HuH-7.5 (cell line): Measurements from ENCODE around the gene CELSR3.

Experiments
- DNase-seq: peaks from one replicate; pipeline ENCODE4 v3.0.0; 2011; ENCODE audit warnings: low spot score

Gene CELSR3

DNA sequence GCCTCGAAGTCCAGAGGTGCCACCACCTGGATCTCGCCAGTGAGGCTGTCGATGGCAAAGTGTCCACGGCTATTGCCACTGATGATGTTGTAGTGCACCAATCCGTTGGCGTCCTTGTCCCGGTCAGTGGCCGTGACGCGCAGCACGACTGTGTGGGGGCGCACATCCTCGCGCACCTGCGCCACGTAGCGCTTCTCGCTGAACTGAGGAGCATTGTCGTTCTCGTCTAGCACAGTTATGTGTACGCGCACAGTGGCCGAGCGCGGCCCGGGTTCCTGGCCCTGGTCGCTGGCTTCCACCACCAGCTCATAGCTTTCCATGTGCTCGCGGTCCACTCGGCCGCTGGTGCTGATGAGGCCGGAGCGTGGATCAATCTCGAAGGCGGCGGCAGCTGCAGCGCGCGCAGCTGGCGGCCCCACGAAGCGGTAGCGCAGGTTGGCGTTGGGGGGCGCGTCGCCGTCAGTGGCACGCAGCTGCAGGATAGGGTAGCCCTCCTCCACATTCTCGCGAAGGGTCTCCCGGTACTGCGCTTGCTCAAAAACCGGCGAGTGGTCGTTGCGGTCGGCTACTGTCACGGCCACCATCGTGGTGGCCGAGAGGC, 1.8 kb downstream of the CELSR3 start:
- DNase-seq: no peak

DNA sequence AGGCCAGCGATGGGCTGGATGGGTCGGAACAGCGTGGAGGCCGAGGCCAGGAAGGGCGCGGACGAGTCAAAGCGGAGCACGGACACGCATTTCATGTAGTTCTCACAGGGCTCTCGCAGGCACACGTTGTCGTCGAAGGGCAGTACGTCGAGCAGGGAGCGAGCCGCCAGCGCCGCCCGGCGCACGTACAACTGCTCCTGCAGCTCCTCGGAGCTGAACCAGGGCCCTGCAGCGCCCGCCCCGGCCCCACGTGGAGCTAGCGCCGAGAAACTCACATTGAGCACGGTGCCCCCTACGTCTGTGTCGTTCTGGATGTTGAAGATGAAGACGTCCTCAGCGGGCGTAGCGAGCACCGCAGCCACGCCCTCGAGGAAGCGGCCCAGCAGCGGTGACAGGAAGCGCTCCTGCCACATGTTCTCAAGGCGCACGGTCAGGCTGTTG, 5.8 kb downstream of the CELSR3 start:
- DNase-seq: no peak

DNA sequence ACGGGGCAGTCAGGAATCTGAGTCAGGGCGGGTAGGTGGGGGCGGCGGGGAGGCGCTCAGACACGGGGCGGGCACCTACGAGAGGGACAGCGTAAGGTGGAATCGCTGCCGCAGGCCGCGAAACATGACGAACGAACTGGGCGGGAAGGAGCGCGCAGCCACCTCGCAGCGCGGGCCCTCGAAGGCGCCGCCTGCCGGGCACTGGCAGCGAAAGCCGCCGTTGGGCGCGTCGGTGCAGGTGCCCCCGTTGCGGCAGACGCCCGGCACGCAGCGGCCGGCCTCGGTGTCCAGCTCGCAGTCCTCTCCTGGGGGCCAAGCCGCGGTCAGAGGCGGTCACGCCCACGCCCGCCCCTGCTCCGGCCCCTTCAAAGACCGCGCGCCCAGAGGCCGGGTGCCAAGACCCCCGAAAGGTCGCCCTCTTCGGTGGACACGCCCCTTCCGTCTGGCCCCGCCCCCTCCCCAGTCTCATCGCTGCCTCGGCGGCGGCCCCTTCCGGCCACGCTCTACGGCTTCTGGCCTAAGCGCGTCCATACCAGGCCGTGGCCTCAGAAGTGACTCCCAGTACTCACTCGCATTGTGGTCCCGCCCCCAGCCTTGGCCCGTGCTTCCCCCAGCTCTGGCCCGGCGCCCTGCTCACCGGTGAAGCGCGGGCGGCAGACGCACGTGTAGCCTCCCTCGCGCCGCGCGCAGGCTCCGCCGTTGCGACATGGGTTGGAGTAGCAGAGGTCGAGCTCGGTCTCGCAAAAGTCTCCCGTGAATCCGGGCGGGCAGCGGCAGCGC, 6.4 kb downstream of the CELSR3 start:
- DNase-seq: peak; percentile 98

DNA sequence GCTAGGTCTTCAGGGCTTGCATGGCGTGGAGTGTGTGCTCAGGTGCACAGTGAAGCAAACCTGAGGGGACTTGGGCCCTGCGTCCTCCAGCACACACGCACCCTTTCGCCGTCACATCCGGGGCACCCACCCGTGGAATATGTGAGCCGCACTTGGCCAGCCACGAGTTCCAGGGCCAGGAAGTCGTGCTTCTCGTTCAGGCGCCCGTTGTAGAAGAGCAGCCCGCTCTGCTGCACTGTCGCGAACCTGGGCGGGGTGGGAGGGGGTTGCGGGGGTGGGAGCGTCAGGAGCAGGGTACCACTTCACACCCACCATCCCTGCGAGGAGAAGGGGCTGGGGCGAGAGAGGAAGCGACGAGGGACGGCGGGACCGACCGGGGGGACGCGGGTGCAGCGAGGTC, 7.1 kb downstream of the CELSR3 start:
- no peak for DNase-seq

DNA sequence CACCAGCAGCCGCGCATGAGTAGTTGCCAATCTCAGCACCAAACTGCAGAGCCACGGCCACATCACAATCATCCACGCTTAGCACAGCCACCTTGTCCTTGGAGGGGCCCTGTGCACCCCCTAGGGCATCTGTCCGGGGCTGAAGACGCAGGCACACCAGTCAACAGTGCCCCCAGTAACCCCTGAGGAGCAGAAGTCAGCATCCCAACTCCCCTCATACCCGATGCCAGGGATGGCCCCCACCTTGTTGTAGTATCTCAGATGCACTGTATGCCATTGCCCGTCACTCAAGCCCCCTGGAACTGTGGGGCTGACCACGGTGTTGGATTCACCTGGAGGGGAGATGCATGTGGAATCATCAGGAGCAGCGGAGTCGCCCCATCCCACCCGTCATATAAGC, 7.6 kb downstream of the CELSR3 start:
- DNase-seq: no peak

DNA sequence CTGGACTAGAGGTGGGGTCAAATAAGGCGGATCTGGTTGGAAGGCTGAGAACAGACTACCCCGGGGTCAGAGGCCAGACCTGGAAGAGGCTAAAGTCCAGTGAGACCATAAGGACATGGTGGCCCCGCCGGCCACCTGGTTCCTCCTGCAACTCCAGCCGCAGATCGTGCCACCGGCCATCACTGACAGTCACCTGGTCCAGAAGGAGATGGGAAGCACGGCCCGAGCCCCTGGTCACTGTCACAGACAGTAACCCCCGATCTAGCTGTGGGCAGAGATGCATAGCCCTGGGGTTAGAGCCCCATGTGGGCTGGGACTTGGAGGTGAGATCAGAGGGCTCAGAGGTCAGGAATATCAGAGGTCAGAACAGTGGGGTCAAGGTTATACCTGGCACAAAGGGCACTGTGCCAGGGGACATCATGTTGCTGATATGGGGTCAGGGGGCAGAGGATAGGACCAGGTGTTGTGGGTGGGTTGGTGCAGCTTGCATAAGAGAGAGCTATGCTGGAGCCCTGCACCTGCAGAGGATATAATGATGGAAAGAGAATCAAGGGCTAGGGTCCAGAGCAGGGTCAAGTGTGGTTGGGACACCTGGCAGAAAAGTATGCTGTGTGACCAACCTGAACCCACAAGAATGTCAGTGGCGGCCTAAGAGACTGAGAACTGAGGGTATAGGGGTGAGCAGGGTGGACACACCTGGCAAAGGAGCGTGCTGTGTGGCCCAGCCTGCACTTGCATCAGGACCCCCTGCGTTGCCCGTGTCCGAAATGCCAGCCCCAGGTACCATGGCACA, 9.6 kb downstream of the CELSR3 start:
- no peak for DNase-seq

DNA sequence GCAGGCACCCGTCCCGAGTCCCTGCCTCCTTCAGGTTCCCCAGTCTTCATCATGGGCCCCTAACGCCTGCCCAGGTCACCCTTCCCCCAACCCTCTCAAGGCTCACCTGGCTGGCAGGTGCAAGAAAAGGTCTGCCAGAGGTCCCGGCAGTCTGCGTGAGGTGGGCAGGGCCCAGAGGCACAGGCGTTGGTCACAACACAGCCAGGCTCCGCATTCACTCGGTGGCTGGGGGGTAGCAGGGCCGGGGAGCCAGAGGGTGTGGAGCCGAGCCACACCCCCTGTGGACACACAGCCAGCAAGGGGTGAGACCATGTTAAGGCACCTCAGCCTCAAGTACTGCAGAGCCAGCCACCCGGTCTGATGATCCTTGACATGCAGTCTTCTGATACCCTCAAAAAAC, 10.9 kb downstream of the CELSR3 start:
- DNase-seq: no peak

DNA sequence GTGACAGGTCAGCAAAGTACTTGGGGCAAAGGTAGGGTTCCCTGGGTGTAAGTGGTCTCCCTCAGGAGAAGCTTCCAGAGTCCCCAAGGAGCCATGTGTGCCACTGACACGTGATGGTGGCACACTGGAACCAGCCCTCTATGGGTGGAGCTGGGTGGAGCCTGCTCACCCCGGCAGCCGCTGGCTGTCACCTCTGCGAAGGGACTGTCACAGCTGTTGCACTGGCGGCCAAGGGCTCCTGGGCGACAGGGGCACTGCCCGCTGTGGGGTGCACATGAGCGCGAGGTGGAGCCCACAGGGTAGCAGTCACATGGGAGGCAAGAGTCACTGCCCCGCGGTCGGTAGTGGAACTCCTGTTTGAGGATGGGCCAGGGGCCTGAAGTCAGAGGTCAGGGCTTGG, 12.0 kb downstream of the CELSR3 start:
- DNase-seq: no peak

DNA sequence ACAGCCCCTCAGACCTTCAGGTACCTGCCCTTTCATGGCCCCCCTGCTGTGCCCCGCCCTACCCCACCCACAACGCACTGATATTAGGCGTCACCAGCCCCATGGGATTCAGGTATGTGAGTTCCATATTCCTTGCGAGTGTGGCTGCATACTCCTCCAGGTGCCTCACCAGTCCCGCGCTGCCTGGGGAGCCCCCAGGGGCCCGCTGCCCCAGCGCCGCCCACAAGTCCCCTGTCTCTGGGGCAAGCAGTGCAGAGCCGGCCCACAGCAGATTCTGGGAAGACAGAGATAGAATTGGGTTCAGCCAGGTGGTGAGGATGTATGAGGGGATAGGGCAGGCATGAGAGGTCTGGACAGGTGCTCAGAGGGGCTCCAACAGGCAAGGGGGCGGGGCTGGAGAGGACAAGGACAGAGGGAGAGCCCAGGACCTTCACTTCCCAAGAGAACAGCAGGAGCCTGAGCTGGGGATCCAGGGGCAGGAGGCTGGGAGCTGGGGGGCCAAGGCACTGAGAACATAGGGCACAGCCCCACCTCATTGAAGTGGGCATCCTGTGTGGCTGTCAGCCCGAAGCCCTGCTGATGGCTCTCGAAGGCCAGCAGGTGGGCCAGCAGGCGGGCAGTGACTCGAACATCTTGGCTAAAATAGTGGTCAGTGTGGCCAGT, 14.4 kb downstream of the CELSR3 start:
- no peak for DNase-seq

DNA sequence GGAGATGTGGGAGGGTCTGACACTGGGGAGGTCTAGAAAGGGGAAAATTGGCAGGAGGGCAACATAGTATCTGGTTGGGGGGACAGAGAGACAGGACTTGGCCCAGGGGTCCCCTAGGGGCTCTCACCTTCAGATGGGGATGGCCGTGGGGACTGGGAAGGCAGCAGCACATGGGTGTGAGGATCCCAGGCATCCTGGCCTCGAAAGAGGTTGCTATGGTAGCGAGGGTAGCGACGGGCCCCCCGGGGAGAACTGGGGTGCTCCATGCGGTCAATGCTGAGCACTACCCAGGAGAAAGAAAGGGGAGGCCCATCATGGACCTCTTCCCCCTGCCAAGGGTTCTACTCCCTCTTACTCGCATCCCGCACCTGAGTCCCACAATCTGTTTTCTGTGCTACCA, 15.0 kb downstream of the CELSR3 start:
- no peak for DNase-seq

DNA sequence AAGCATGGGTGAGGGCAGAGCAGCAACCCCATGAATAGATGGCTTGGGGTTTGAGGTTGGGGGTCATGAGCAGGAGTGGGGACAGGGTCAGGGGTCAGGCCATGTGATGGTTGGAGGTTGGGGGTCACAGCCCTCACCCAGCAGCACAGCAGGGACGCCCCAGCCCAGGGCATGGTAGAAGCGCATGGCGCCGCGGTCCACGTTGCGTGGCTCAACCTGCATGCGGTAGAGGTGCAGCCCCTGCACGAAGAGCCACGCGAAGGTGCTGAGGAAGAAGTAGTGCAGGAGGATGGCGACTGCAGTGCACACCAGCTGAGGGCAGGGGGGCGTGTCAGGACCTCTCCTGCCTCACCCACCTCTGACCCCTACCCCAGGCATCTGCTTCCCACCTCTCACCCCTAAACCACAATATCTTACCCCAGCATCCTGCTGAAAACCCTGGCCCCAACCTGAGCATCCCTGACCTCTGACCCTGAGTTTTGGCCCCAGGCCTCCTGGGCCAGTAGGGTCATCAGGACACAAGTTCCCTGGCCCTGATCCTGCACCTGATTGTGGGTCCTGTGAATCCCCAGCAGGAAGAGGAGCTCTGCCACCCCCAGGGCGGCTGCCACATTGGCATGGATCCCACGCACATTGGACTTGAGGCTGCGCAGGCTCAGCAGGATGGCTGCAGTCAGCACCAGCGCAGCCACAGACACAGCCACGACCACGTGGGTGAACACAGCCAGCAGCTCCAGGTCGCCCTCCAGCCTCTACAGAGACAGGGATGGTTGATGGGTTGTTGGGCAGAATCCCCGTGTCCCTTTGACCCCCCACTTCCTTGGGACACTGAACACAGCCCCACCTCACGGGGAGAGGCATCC, 17.6 kb downstream of the CELSR3 start:
- DNase-seq: no peak

DNA sequence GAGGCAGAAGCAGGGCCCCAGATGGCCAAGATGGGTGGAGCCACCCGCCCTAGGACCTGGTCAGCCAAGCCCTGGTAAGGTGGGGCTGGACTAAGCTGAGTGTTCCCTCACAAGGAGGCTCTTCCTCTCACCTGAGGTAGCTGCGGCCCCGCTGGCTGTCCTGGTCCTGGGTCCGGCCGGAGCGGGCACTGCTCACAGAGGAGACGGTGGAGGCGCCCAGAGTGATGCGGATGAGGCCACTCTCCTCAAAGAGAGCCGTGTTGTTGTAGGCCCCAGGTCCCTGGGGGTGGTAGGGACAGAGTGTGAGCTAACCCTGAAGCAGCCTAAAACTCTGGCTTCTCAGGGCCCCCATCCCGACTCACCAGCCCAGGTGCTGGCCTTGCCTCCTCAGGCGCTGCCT, 20.1 kb downstream of the CELSR3 start:
- no peak for DNase-seq

DNA sequence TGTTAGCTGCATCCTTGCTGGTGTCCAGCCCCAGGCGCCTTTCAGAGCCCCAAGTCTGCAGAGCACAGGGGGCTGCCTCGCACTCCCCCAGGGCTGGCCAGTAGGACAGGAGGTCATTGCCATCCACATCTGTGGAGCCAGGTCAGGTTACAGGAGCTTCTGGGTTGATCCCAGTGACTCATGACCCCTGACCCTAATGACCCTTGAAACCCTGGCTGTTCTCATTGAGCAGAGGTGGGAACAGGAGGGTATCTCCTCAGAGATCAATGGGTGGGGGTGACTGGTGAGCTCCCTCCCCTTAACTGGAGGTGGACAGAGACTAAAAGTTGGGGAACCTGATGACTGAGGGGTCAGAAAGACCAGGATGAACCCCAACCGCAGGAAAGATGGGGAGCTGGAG, 21.3 kb downstream of the CELSR3 start:
- no peak for DNase-seq

DNA sequence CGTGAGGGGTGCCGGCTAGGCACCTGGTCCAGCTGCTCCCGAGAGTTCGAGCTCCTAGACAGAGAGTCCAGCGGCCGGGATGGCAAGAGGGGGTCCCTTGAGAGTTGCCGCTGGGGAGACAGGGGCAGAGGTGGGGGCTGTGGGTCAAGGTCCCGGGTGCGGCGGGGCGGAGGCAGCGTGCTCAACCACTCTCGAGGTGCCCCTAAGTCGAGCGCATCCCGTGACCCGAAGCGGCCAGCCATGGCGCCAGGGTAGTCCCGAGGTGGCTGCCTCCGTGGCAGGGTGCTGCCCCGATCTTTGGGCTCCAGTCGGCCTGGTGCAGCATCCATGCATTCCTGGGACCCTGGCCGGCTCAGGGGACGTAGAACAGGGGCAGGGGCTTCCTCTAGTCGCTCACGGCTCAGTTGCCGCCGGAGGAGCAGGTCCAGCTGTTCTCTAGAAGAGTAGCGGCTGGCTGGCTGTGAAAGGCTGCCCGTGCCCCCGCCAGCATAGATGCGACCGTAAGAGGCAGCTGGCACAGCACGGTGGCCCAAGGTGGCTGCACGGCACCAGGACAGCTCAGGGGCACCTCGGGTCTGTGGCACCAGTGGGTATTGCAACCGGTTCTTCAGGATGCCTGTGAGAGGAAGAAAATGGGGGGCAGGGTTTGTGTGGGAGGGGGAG, 22.6 kb downstream of the CELSR3 start:
- DNase-seq: no peak

DNA sequence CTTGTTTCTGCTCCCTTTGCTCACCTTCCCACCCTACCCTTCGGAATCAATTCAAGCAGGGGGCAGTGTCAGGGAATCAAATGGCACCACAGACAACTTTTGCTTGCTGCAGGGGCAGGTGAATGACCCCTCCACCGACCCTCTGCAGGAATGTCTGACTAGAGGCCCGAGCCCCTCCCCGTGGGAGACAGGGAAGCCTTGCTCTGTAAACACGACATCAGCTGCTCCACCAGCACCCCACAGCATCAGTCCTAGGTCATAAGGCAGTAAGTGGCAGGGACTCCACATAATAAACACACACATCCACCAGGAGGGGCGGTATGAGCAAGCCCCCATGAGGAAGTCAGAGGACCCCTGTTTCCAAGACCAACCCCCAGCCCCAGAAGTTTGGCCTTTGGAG, 25.4 kb downstream of the CELSR3 start:
- no peak for DNase-seq

DNA sequence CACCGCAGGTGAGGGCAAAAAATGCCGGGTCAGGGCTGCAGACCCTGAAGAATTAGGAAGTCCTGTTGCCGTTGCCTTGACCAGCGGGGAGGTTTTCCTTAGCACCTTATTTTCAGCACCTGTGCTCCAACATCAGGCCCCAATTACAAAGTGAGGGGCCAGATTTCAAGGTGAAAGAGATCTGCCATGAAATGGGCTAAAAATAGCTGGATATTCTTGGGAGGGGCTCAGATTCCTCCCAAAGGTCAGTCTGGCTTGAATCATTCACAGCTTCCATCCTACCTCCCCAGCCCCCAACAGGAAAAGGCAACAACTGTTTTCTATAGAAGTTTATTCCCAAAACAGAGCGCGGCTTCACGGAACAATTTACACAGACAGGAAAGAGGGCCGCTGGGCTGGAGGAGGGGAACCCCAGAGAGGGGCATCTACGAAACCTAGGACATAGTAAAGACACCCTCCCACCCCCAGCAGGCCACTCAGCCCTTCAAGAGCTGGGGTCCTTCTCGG, 26.5 kb downstream of the CELSR3 start:
- no peak for DNase-seq

DNA sequence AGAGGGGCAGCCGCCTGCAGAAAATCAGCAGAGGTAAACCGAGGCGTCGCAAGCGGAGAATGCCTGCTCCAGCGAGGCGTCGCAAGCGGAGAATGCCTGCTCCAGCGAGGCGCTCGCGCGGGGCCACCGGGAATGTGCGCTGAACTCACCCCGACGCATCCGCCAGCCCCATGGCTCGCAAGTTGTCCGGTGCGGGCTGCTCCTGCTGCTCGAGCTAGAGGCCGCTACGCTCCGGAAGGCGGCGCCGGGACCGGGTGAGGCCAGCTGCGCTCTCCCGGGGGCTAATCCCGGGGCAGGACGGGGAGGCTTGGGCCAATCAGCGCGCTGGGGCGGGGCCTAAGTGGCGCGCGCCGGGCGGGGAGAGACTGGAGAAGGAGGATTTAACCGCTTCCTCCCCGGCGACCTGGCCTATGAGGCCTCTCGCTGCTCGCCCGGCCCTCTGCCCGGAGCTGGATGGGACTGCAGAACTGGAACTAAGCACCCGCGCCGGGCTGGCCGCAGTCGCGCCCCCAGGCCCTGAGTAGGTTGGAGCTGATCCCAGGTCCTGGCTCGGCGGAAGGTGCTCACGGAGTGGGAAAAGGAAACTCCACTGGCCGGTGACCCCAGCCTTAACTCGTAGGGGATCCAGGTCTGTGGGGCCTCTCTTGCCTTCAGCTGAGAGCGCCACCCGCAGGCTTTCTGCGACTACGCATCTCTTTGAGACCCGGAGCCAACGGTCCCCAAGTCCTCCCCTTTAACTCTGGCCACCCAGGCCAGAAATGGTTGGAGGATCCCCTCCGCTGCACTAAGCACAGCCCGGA, 27.3 kb downstream of the CELSR3 start, which contains the start of gene SLC26A6:
SLC26A6 (minus strand) TSS at position 240 of the 800 bp plus-strand sequence; CDS start at position 172, 68 bp downstream.
- peak; percentile 100 for DNase-seq

DNA sequence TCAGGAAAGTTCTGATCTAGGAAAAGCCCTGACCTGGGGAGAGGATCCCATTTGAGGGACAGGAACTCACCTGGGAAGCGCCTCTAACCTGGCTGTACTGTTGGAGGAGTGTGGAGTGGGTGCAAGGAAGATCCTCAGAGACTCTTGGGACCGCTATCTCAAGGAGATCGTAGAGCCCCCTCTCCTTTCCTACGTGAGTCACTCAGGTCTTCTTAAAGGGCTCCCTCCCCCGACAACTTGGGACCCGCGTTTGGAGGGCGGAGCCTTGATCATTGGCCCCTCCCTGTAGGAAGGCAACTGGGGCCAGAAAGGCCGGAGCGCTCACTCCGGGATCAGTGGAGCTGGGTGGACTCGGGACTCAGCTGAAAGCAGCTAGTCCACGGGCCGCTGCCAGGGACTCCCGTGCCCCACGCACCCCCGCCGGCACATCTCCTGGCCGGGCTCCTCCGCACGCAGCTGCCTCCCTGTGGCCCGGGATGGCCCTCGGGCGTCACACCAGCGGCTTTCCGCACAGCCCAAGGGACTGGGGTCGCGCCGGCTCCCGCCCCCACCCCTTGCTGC, 27.9 kb downstream of the CELSR3 start:
- peak; percentile 90 for DNase-seq

DNA sequence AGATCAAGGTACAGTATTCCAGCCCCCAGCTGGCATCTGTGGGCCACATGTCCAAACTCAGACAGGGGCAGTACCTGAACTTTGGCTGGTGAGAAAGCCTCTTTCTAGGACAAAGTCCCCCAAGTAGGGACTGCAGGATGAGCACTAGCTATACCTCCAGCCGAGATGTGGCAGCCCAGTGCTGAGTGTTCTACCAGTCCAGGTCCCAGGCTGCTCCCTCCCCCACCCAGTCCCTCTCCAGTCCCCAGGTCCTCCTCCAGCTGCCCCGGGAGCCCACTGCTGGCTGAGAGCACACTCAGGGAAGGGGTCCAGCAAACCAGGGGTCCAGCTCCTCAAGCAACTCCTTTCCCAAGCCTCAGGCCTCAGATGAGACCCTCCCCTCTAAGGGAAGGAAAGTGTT, 28.9 kb downstream of the CELSR3 start:
- no peak for DNase-seq

DNA sequence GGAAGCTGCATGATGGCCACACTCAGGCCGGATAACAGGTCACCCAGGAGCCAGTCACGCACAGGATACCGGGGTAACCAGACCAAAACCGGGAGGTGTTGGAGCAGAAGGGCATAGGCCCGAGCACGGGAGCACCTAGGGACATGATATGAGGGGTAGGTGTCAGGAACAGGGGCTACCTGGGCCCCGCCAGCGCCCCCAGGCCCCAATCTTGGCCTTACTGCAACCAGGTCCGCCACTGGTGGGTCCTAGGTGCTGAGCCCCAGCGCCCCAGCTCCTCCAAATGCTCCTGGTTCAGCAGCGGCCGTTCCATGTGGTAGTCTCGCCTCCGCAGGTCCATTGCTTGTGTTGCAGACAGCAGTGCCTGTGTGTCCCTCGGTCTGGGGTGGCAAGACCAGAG, 29.4 kb downstream of the CELSR3 start:
- DNase-seq: no peak
